Fibroblast of lung (primary cell): Measurements from ENCODE around the gene TM9SF4. TPM values are rescaled to one million over a fixed set of nuclear protein-coding genes. Genes with fewer than 3 reads are reported as not detected.

Experiments
- DNase-seq, 2 donors: peaks; one replicate each; pipeline versions ENCODE4 v3.0.0 to v3.0.0-alpha.2; 2010; ENCODE audit warnings: low read depth in 2 of 2
- H2AFZ ChIP-seq: 2 replicates; pipeline ENCODE4 v1.5.1; 2012; ENCODE audit warnings: low read length, control low read depth, inconsistent platforms
- H3K27ac ChIP-seq: 2 replicates; pipeline ENCODE4 v1.5.1; 2011; ENCODE audit warnings: low read length, control low read depth; ENCODE audit not compliant: insufficient read depth
- H3K27me3 ChIP-seq: 2 replicates; pipeline ENCODE4 v1.5.1; 2011; ENCODE audit warnings: mild to moderate bottlenecking, low read length; ENCODE audit not compliant: control insufficient read depth, insufficient read depth
- H3K36me3 ChIP-seq: 2 replicates; pipeline ENCODE4 v1.5.1; 2011; ENCODE audit warnings: low read length; ENCODE audit not compliant: control insufficient read depth, insufficient read depth
- H3K4me1 ChIP-seq: 2 replicates; pipeline ENCODE4 v1.5.1; 2011; ENCODE audit warnings: low read length; ENCODE audit not compliant: control insufficient read depth, insufficient read depth; ENCODE audit errors: extremely low read depth
- H3K4me2 ChIP-seq: 2 replicates; pipeline ENCODE4 v1.5.1; 2011; ENCODE audit warnings: low read length, control low read depth; ENCODE audit not compliant: insufficient read depth; ENCODE audit errors: extremely low read depth
- H3K4me3 ChIP-seq, 4 experiments: fragments of 200-600 bp in 1 of 4; sonication (generic) in 1 of 4; replicated peaks in 1 of 4; 2 replicates each; pipeline ENCODE4 v1.5.1; 2011 to 2016; ENCODE audit warnings: low read length in 4 of 4, low read depth in 3 of 4, mild to moderate bottlenecking in 3 of 4, control low read depth in 2 of 4, inconsistent platforms in 1 of 4, mixed read lengths in 1 of 4; ENCODE audit not compliant: insufficient read depth in 1 of 4; ENCODE audit errors: control extremely low read depth in 1 of 4
- H3K79me2 ChIP-seq: 2 replicates; pipeline ENCODE4 v1.5.1; 2012; ENCODE audit warnings: mild to moderate bottlenecking, low read length, inconsistent platforms; ENCODE audit not compliant: control insufficient read depth, insufficient read depth
- H3K9ac ChIP-seq: 2 replicates; pipeline ENCODE4 v1.5.1; 2011; ENCODE audit warnings: mild to moderate bottlenecking, low read length, control low read depth; ENCODE audit not compliant: insufficient read depth
- H3K9me3 ChIP-seq: 2 replicates; pipeline ENCODE4 v1.5.1; 2012; ENCODE audit warnings: low read depth, low read length; ENCODE audit not compliant: control insufficient read depth, insufficient read depth
- H4K20me1 ChIP-seq: 2 replicates; pipeline ENCODE4 v1.5.1; 2011; ENCODE audit warnings: low read length; ENCODE audit not compliant: control insufficient read depth, insufficient read depth; ENCODE audit errors: extremely low read depth
- CTCF ChIP-seq, 2 donors: IDR thresholded peaks in 1 of 2; conservative IDR thresholded peaks in 1 of 2; 1 replicate in 1 of 2; 2 replicates in 1 of 2; pipeline ENCODE4 v1.5.1; 2011 to 2012; ENCODE audit warnings: low read length in 2 of 2, control low read depth in 1 of 2, inconsistent platforms in 1 of 2, low read depth in 1 of 2, mild to moderate bottlenecking in 1 of 2
- EZH2 ChIP-seq: IDR thresholded peaks from 2 replicates; pipeline ENCODE4 v1.5.1; 2012; ENCODE audit warnings: low read length, control low read depth, mild to moderate bottlenecking; ENCODE audit errors: missing control alignments
- polyA plus RNA-seq, 2 donors: library from polyadenylated mRNA; depleted of rRNA in 1 of 2; stranded (reverse) in 1 of 2; unstranded in 1 of 2; fragments of >200 nt; gene quantifications; 2 replicates each; pipeline ENCODE4 v1.2.1, GENCODE V29; 2011 to 2012; ENCODE audit warnings: missing spikeins in 1 of 2
- total RNA-seq: library from RNA; depleted of rRNA; stranded (reverse); fragments of >200 nt; gene quantifications from 2 replicates; pipeline ENCODE4 v1.2.1, GENCODE V29; 2014

The TM9SF4 gene
- total and polyA plus RNA-seq, 2 donors (not counting 1 experiment from before 2014, with no cell fraction given) = 33.5 to 71.3 TPM

- H3K4me1 ChIP-seq = no peaks in the 10 kb centered on the region
- H3K27me3 ChIP-seq = no peaks in the 10 kb centered on the region
- peaks cover 15% of the 10 kb centered on the region for H3K36me3 ChIP-seq
- no peaks in the 10 kb centered on the region for H3K9me3 ChIP-seq
- no peaks in the 10 kb centered on the region for H4K20me1 ChIP-seq
- H3K9ac ChIP-seq = no peak overlapping the region
- TF ChIP-seq EZH2 (no peak), CTCF (conservative IDR thresholded peaks at IDR 0.05 in 1 of 2, IDR thresholded peaks at IDR 0.05 in 1 of 2; ENCODE audit: low read depth in 1 of 2, low read length in 2 of 2) (no peak)
- no peak for DNase-seq
- no peak overlapping the region for H3K4me3 ChIP-seq
- H3K4me2 ChIP-seq = no peak overlapping the region
- no peaks in the 10 kb centered on the region for H3K79me2 ChIP-seq
- H2AFZ ChIP-seq = no peak overlapping the region
- no peak overlapping the region for H3K27ac ChIP-seq
Measured at GRCh38 chr20:32164984-32165735, 55.6 kb downstream of the TM9SF4 start.

GRCh38 chr20:32165836-32166545, 56.5 kb downstream of the TM9SF4 start:
- Histone ChIP-seq H4K20me1 (no peaks in the 10 kb centered on the region), H3K4me1 (no peaks in the 10 kb centered on the region), H3K36me3 (peaks cover 14% of the 10 kb centered on the region), H3K79me2 (no peaks in the 10 kb centered on the region), H3K27ac (no peak overlapping the region), H3K4me2 (no peak overlapping the region), H3K9me3 (no peaks in the 10 kb centered on the region), H3K4me3 (no peak overlapping the region), H2AFZ (no peak overlapping the region), H3K9ac (no peak overlapping the region), H3K27me3 (no peaks in the 10 kb centered on the region)
- no peak for DNase-seq
- TF ChIP-seq EZH2 = no peak
- TF ChIP-seq CTCF (conservative IDR thresholded peaks at IDR 0.05 in 1 of 2, IDR thresholded peaks at IDR 0.05 in 1 of 2; ENCODE audit: low read depth in 1 of 2, low read length in 2 of 2) = no peak

- H3K9ac ChIP-seq = no peak overlapping the region
- H4K20me1 ChIP-seq = no peaks in the 10 kb centered on the region
- no peak for DNase-seq
- no peaks in the 10 kb centered on the region for H3K9me3 ChIP-seq
- H3K4me1 ChIP-seq = no peaks in the 10 kb centered on the region
- no peak overlapping the region for H3K4me3 ChIP-seq
- H3K36me3 ChIP-seq = peaks cover 11% of the 10 kb centered on the region
- no peak overlapping the region for H2AFZ ChIP-seq
- H3K79me2 ChIP-seq = no peaks in the 10 kb centered on the region
- H3K27me3 ChIP-seq = no peaks in the 10 kb centered on the region
- no peak overlapping the region for H3K4me2 ChIP-seq
- no peak for TF ChIP-seq EZH2
- TF ChIP-seq CTCF (conservative IDR thresholded peaks at IDR 0.05 in 1 of 2, IDR thresholded peaks at IDR 0.05 in 1 of 2; ENCODE audit: low read depth in 1 of 2, low read length in 2 of 2) = no peak
- H3K27ac ChIP-seq = no peak overlapping the region
Measured at GRCh38 chr20:32167552-32167951, 58.0 kb downstream of the TM9SF4 start.
